SK-N-SH treated with all-trans-retinoic acid at 6 μM for 48 hours (cell line): ENCODE results near the gene ZNF41.

Experiments used
- ATAC-seq: fragments of 200-7000 bp; cut with Tn5 transposase; 3 replicates; pipeline ENCODE4 v1.9.1; 2020; ENCODE audit warnings: mild to moderate bottlenecking, moderate library complexity
- BACH2 ChIP-seq: fragments of 250-450 bp; sonication (Bioruptor Pico); IDR thresholded peaks from 2 replicates; pipeline ENCODE4 v1.9.0; 2021; ENCODE audit warnings: mild to moderate bottlenecking, borderline replicate concordance
- ESRRG ChIP-seq: fragments of 250-450 bp; sonication (Bioruptor Pico); IDR thresholded peaks from 2 replicates; pipeline ENCODE4 v1.6.1; 2021; ENCODE audit warnings: mild to moderate bottlenecking
- ISL1 ChIP-seq: fragments of 250-450 bp; sonication (Bioruptor Pico); IDR thresholded peaks from 2 replicates; pipeline ENCODE4 v2.1.2; 2022; ENCODE audit warnings: mild to moderate bottlenecking, moderate library complexity
- PPARA ChIP-seq: fragments of 250-450 bp; sonication (Bioruptor Pico); IDR thresholded peaks from 2 replicates; pipeline ENCODE4 v1.5.0; 2020; ENCODE audit warnings: mild to moderate bottlenecking, borderline replicate concordance
- RARB ChIP-seq: fragments of 250-450 bp; sonication (Bioruptor Pico); IDR thresholded peaks from 2 replicates; pipeline ENCODE4 v1.8.0; 2021; ENCODE audit warnings: mild to moderate bottlenecking, moderate library complexity
- ZC3H10 ChIP-seq: fragments of 250-450 bp; sonication (Bioruptor Pico); IDR thresholded peaks from 2 replicates; pipeline ENCODE4 v1.5.1; 2021; ENCODE audit warnings: mild to moderate bottlenecking, moderate library complexity
- ZNF70 ChIP-seq: fragments of 450-650 bp; formaldehyde crosslinking; IDR thresholded peaks from 2 replicates; pipeline ENCODE4 v1.5.0; 2020; ENCODE audit warnings: mild to moderate bottlenecking, moderate library complexity
- TF ChIP-seq, protein P1 (sequence below): fragments of 250-450 bp; sonication (Bioruptor Pico); IDR thresholded peaks from 2 replicates; pipeline ENCODE4 v1.5.0; 2020; ENCODE audit warnings: mild to moderate bottlenecking, moderate library complexity
- TF ChIP-seq, protein P2 (sequence below): fragments of 250-450 bp; sonication (Bioruptor Pico); IDR thresholded peaks from 2 replicates; pipeline ENCODE4 v1.5.1; 2021; ENCODE audit warnings: mild to moderate bottlenecking, moderate library complexity

Gene ZNF41

DNA sequence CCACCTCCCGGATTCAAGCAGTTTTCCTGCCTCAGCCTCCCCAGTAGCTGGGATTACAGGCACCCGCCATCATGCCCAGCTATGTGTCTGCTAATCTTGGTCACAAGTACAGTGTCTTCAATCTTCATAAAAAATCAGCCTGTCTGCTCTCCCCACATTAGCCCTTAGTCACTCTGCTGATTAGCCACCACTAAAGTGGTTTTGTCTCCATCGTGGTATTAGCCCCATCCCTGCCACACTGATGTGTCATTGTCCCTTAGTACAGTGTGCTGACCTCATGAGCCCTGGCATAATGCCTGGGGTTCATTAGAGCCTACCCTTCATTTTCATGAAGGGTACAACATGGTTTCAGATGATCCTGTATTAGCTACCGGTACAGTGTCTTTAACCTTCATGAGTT is 62.8 kb downstream of the ZNF41 start:
- TF ChIP-seq, protein P1, sequence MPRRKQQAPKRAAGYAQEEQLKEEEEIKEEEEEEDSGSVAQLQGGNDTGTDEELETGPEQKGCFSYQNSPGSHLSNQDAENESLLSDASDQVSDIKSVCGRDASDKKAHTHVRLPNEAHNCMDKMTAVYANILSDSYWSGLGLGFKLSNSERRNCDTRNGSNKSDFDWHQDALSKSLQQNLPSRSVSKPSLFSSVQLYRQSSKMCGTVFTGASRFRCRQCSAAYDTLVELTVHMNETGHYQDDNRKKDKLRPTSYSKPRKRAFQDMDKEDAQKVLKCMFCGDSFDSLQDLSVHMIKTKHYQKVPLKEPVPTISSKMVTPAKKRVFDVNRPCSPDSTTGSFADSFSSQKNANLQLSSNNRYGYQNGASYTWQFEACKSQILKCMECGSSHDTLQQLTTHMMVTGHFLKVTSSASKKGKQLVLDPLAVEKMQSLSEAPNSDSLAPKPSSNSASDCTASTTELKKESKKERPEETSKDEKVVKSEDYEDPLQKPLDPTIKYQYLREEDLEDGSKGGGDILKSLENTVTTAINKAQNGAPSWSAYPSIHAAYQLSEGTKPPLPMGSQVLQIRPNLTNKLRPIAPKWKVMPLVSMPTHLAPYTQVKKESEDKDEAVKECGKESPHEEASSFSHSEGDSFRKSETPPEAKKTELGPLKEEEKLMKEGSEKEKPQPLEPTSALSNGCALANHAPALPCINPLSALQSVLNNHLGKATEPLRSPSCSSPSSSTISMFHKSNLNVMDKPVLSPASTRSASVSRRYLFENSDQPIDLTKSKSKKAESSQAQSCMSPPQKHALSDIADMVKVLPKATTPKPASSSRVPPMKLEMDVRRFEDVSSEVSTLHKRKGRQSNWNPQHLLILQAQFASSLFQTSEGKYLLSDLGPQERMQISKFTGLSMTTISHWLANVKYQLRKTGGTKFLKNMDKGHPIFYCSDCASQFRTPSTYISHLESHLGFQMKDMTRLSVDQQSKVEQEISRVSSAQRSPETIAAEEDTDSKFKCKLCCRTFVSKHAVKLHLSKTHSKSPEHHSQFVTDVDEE (CRISPR knock-in tag), result no peak
- TF ChIP-seq, protein P2, sequence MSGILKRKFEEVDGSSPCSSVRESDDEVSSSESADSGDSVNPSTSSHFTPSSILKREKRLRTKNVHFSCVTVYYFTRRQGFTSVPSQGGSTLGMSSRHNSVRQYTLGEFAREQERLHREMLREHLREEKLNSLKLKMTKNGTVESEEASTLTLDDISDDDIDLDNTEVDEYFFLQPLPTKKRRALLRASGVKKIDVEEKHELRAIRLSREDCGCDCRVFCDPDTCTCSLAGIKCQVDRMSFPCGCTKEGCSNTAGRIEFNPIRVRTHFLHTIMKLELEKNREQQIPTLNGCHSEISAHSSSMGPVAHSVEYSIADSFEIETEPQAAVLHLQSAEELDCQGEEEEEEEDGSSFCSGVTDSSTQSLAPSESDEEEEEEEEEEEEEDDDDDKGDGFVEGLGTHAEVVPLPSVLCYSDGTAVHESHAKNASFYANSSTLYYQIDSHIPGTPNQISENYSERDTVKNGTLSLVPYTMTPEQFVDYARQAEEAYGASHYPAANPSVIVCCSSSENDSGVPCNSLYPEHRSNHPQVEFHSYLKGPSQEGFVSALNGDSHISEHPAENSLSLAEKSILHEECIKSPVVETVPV (CRISPR knock-in tag), result no peak
- no peak for TF ChIP-seq PPARA
- ATAC-seq, result no peak

DNA sequence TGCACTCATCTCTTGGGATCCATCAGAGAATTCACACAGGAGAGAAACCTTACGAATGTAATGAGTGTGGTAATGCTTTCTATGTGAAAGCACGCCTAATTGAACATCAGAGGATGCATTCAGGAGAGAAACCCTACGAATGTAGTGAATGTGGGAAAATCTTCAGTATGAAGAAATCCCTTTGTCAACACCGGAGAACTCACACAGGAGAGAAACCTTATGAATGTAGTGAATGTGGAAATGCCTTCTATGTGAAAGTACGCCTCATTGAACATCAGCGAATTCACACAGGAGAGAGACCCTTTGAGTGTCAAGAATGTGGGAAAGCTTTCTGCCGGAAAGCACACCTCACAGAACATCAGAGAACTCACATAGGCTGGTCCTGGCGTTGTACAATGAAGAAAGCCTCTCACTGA is 69.8 kb downstream of the ZNF41 start:
- ATAC-seq, result no peak
- TF ChIP-seq BACH2 (CRISPR knock-in tag), result no peak
- TF ChIP-seq ISL1 (CRISPR knock-in tag), result no peak
- TF ChIP-seq RARB, result no peak
- no peak for TF ChIP-seq ZC3H10 (CRISPR knock-in tag)
- TF ChIP-seq ESRRG (CRISPR knock-in tag), result no peak
- TF ChIP-seq ZNF70 (CRISPR knock-in tag), result no peak
